ENCODE measurements around the gene SLC35G6. TPM values are rescaled to one million over a fixed set of nuclear protein-coding genes. Genes with fewer than 3 reads are reported as not detected.

Gene SLC35G6
- total RNA-seq, 1 donor from 2014 or later, result not detected

- DNase-seq (ENCODE audit: extremely low spot score, unreplicated experiment), result no peak
- Mint-ChIP-seq H3K9me3 (no peaks in the 10 kb centered on the region), H3K4me3 (no peak overlapping the region), H3K36me3 (peaks cover 41% of the 10 kb centered on the region), H3K27ac (peak overlapping the region; percentile 58), H3K4me1 (ENCODE audit: unreplicated experiment) (no peaks in the 10 kb centered on the region), H3K27me3 (no peaks in the 10 kb centered on the region)
- no peak for TF ChIP-seq CTCF (conservative IDR thresholded peaks at IDR 0.05)
These were observed 21.1 kb downstream of the SLC35G6 start for GRCh38 chr17:7502171-7502847.

GRCh38 chr17:7502987-7503386 is 21.7 kb downstream of the SLC35G6 start:
- Mint-ChIP-seq H3K4me1 (ENCODE audit: unreplicated experiment) (no peaks in the 10 kb centered on the region), H3K36me3 (peaks cover 43% of the 10 kb centered on the region)

GRCh38 chr17:7503521-7503920 is 22.3 kb downstream of the SLC35G6 start:
- Mint-ChIP-seq H3K27me3 (no peaks in the 10 kb centered on the region), H3K36me3 (peaks cover 47% of the 10 kb centered on the region), H3K4me1 (ENCODE audit: unreplicated experiment) (no peaks in the 10 kb centered on the region), H3K27ac (peak overlapping the region; percentile 57), H3K9me3 (no peaks in the 10 kb centered on the region), H3K4me3 (no peak overlapping the region)
- TF ChIP-seq CTCF (conservative IDR thresholded peaks at IDR 0.05), result no peak
- DNase-seq (ENCODE audit: extremely low spot score, unreplicated experiment), result no peak

More at GRCh38 chr17:7502987-7503386, 21.7 kb downstream of the SLC35G6 start:
- TF ChIP-seq CTCF (conservative IDR thresholded peaks at IDR 0.05), result peak; percentile 54
- Mint-ChIP-seq H3K27ac (no peak overlapping the region), H3K27me3 (no peaks in the 10 kb centered on the region), H3K4me3 (no peak overlapping the region), H3K9me3 (no peaks in the 10 kb centered on the region)
- no peak for DNase-seq (ENCODE audit: extremely low spot score, unreplicated experiment)

GRCh38 chr17:7508145-7508544 is 26.9 kb downstream of the SLC35G6 start:
- peaks cover 35% of the 10 kb centered on the region for H3K36me3 Mint-ChIP-seq
- no peak overlapping the region for H3K4me3 Mint-ChIP-seq
- no peaks in the 10 kb centered on the region for H3K4me1 Mint-ChIP-seq (ENCODE audit: unreplicated experiment)
- no peaks in the 10 kb centered on the region for H3K27me3 Mint-ChIP-seq
- no peak for TF ChIP-seq CTCF (conservative IDR thresholded peaks at IDR 0.05)
- H3K27ac Mint-ChIP-seq, result peak overlapping the region; percentile 70
- no peaks in the 10 kb centered on the region for H3K9me3 Mint-ChIP-seq
- no peak for DNase-seq (ENCODE audit: extremely low spot score, unreplicated experiment)

- no peaks in the 10 kb centered on the region for H3K27me3 Mint-ChIP-seq
- H3K27ac Mint-ChIP-seq, result no peak overlapping the region
- peaks cover 30% of the 10 kb centered on the region for H3K36me3 Mint-ChIP-seq
- H3K4me1 Mint-ChIP-seq (ENCODE audit: unreplicated experiment), result no peaks in the 10 kb centered on the region
- H3K4me3 Mint-ChIP-seq, result no peak overlapping the region
- TF ChIP-seq CTCF (conservative IDR thresholded peaks at IDR 0.05), result no peak
- no peak for DNase-seq (ENCODE audit: extremely low spot score, unreplicated experiment)
- H3K9me3 Mint-ChIP-seq, result no peaks in the 10 kb centered on the region
These were observed 27.6 kb downstream of the SLC35G6 start for GRCh38 chr17:7508846-7509245.

All from type B pancreatic cell (in vitro differentiated cells).